ENCODE results near the gene CDH5. TPM values are rescaled to one million over a fixed set of nuclear protein-coding genes. Genes with fewer than 3 reads are reported as not detected.

The CDH5 gene
- total RNA-seq, 1 donor: 0.27 TPM

Other genes with a start within 250 kb of the CDH5 start
- gene BEAN1, start 60.6 kb downstream of the CDH5 start, total RNA-seq: not detected
- 15.3 TPM for gene TK2, start 183.4 kb downstream of the CDH5 start, total RNA-seq
- 46.3 TPM for gene CKLF, start 185.9 kb downstream of the CDH5 start, total RNA-seq
- gene CMTM1, start 199.7 kb downstream of the CDH5 start, total RNA-seq: 6.5 TPM
- 0.54 TPM for gene CMTM2, start 212.8 kb downstream of the CDH5 start, total RNA-seq
- 24.0 TPM for gene CMTM3, start 238.0 kb downstream of the CDH5 start, total RNA-seq

Data from hematopoietic multipotent progenitor cell (in vitro differentiated cells).